Activated CD8-positive, alpha-beta memory T cell treated with anti-CD3 and anti-CD28 coated beads, Interleukin-2, amount 10 ng/mL, durations not matched to agents 7 days and 5 days (primary cell): ENCODE measurements around the gene CELA3B. TPM values are rescaled to one million over a fixed set of nuclear protein-coding genes. Genes with fewer than 3 reads are reported as not detected.
"Not testable (repeated sequence)": the region's sequence is repeated elsewhere in the genome, so short reads cannot be mapped to it uniquely, and the experiment has no call there.

Experiments used
- ATAC-seq: fragments of 150-1000 bp; cut with Tn5 transposase; one replicate; pipeline ENCODE4 v1.10.0; 2021; ENCODE audit warnings: moderate library complexity
- CTCF ChIA-PET: fragments of 350-600 bp; sonication (Branson Sonifier 250); formaldehyde crosslinking; loops from one replicate; lab custom pipeline; 2021; ENCODE audit warnings: antibody characterized with exemption; lab: Charles Lee
- DNase-seq: peaks from one replicate; pipeline ENCODE4 v3.0.0-alpha.2; 2020
- H3K27ac Mint-ChIP-seq: one replicate; pipeline ENCODE4 v1.8.0; 2021; ENCODE audit warnings: mild to moderate bottlenecking, mixed read lengths
- H3K27me3 Mint-ChIP-seq: one replicate; pipeline ENCODE4 v1.8.0; 2021; ENCODE audit warnings: mixed read lengths
- H3K36me3 Mint-ChIP-seq: one replicate; pipeline ENCODE4 v1.8.0; 2021; ENCODE audit warnings: mild to moderate bottlenecking, mixed read lengths
- H3K4me1 Mint-ChIP-seq: one replicate; pipeline ENCODE4 v1.8.0; 2021; ENCODE audit warnings: mixed read lengths
- H3K4me3 Mint-ChIP-seq: one replicate; pipeline ENCODE4 v1.8.0; 2021; ENCODE audit warnings: mild to moderate bottlenecking, moderate library complexity, mixed read lengths
- H3K9me3 Mint-ChIP-seq: one replicate; pipeline ENCODE4 v1.8.0; 2022; ENCODE audit warnings: low read depth, mixed read lengths
- total RNA-seq, 2 experiments: library from RNA; stranded (reverse); gene quantifications; one replicate each; pipeline ENCODE4 v1.2.3, GENCODE V29; 2021

Gene CELA3B
- total RNA-seq, 2 experiments from 2014 or later = not detected

- H3K9me3 Mint-ChIP-seq, CTCF ChIA-PET, H3K36me3 Mint-ChIP-seq, H3K4me1 Mint-ChIP-seq, H3K4me3 Mint-ChIP-seq, H3K27me3 Mint-ChIP-seq, H3K27ac Mint-ChIP-seq, ATAC-seq, DNase-seq: not testable (repeated sequence)
Measured at GRCh38 chr1:21997891-21998623, 21.2 kb downstream of the CELA3B start.

- DNase-seq, H3K4me3 Mint-ChIP-seq, CTCF ChIA-PET, H3K27me3 Mint-ChIP-seq, ATAC-seq, H3K4me1 Mint-ChIP-seq, H3K36me3 Mint-ChIP-seq, H3K27ac Mint-ChIP-seq, H3K9me3 Mint-ChIP-seq: not testable (repeated sequence)
Measured at GRCh38 chr1:21998624-21999294, 21.9 kb downstream of the CELA3B start.

GRCh38 chr1:21999645-22000044, 22.8 kb downstream of the CELA3B start:
- H3K27ac Mint-ChIP-seq, DNase-seq, CTCF ChIA-PET, H3K4me1 Mint-ChIP-seq, ATAC-seq, H3K36me3 Mint-ChIP-seq, H3K9me3 Mint-ChIP-seq, H3K27me3 Mint-ChIP-seq, H3K4me3 Mint-ChIP-seq: not testable (repeated sequence)

GRCh38 chr1:22001409-22001808, 24.6 kb downstream of the CELA3B start, which contains the start of gene CELA3A:
TSS of gene CELA3A (plus strand) at chr1:22001657. CDS start at chr1:22001675, 18 bp downstream.
- Mint-ChIP-seq H3K4me3 (no peak within 1 kb of the TSS), H3K4me1 (no peaks in the 10 kb centered on the region), H3K27ac (no peak within 1 kb of the TSS), H3K27me3 (no peaks in the 10 kb centered on the region), H3K9me3 (no peaks in the 10 kb centered on the region), H3K36me3 (no peaks in the 10 kb centered on the region)
- CTCF ChIA-PET = no interaction called here
- ATAC-seq (no peak), DNase-seq (no peak)

GRCh38 chr1:22002461-22002860, 25.6 kb downstream of the CELA3B start:
- not testable (repeated sequence) for ATAC-seq, H3K27me3 Mint-ChIP-seq, H3K36me3 Mint-ChIP-seq, H3K9me3 Mint-ChIP-seq, H3K27ac Mint-ChIP-seq, H3K4me3 Mint-ChIP-seq, DNase-seq, H3K4me1 Mint-ChIP-seq
- CTCF ChIA-PET = interaction anchor here (0.6 kb wide), 1 partner anchor 67 kb away, joined by 3 read pairs; no protein-coding TSS in a partner anchor

GRCh38 chr1:22002875-22003274, 26.1 kb downstream of the CELA3B start:
- ATAC-seq, DNase-seq, H3K36me3 Mint-ChIP-seq, H3K4me1 Mint-ChIP-seq, H3K4me3 Mint-ChIP-seq, H3K27ac Mint-ChIP-seq, H3K27me3 Mint-ChIP-seq, H3K9me3 Mint-ChIP-seq: not testable (repeated sequence)
- CTCF ChIA-PET = interaction anchor here (0.6 kb wide), 1 partner anchor 66 kb away, joined by 3 read pairs; no protein-coding TSS in a partner anchor

GRCh38 chr1:22003959-22004358, 27.1 kb downstream of the CELA3B start:
- not testable (repeated sequence) for H3K27me3 Mint-ChIP-seq

GRCh38 chr1:22005261-22006149, 28.7 kb downstream of the CELA3B start:
- not testable (repeated sequence) for H3K36me3 Mint-ChIP-seq, H3K27ac Mint-ChIP-seq, H3K27me3 Mint-ChIP-seq, H3K4me3 Mint-ChIP-seq, H3K9me3 Mint-ChIP-seq, H3K4me1 Mint-ChIP-seq
- ATAC-seq (peak; percentile 86), DNase-seq (peak; percentile 68)
- CTCF ChIA-PET = interaction anchor here (1.1 kb wide), 1 partner anchor 19 kb away, joined by 3 read pairs; no protein-coding TSS in a partner anchor

More at GRCh38 chr1:22003959-22004358, 27.1 kb downstream of the CELA3B start:
- H3K9me3 Mint-ChIP-seq, ATAC-seq, H3K27ac Mint-ChIP-seq, H3K36me3 Mint-ChIP-seq, CTCF ChIA-PET, DNase-seq, H3K4me3 Mint-ChIP-seq, H3K4me1 Mint-ChIP-seq: not testable (repeated sequence)

- H3K27me3 Mint-ChIP-seq, DNase-seq, H3K4me1 Mint-ChIP-seq, H3K27ac Mint-ChIP-seq, H3K36me3 Mint-ChIP-seq, H3K9me3 Mint-ChIP-seq, H3K4me3 Mint-ChIP-seq, ATAC-seq, CTCF ChIA-PET: not testable (repeated sequence)
Measured at GRCh38 chr1:22006736-22007135, 29.9 kb downstream of the CELA3B start.

- ATAC-seq, H3K27me3 Mint-ChIP-seq, H3K4me3 Mint-ChIP-seq, CTCF ChIA-PET, DNase-seq, H3K9me3 Mint-ChIP-seq, H3K4me1 Mint-ChIP-seq, H3K27ac Mint-ChIP-seq, H3K36me3 Mint-ChIP-seq: not testable (repeated sequence)
Measured at GRCh38 chr1:22007262-22007661, 30.4 kb downstream of the CELA3B start.

GRCh38 chr1:22009566-22009965, 32.7 kb downstream of the CELA3B start:
- H3K4me3 Mint-ChIP-seq, H3K36me3 Mint-ChIP-seq, H3K9me3 Mint-ChIP-seq, H3K4me1 Mint-ChIP-seq, H3K27ac Mint-ChIP-seq, H3K27me3 Mint-ChIP-seq, DNase-seq, CTCF ChIA-PET, ATAC-seq: not testable (repeated sequence)

- H3K9me3 Mint-ChIP-seq, H3K4me1 Mint-ChIP-seq, H3K27ac Mint-ChIP-seq, ATAC-seq, H3K27me3 Mint-ChIP-seq, H3K4me3 Mint-ChIP-seq, H3K36me3 Mint-ChIP-seq, DNase-seq, CTCF ChIA-PET: not testable (repeated sequence)
Measured at GRCh38 chr1:22012752-22013151, 35.9 kb downstream of the CELA3B start.

GRCh38 chr1:22014575-22015206, 37.9 kb downstream of the CELA3B start:
- not testable (repeated sequence) for H3K9me3 Mint-ChIP-seq, DNase-seq, H3K27ac Mint-ChIP-seq, H3K27me3 Mint-ChIP-seq, ATAC-seq, H3K4me3 Mint-ChIP-seq, H3K36me3 Mint-ChIP-seq
- peaks cover 13% of the 10 kb centered on the region for H3K4me1 Mint-ChIP-seq
- CTCF ChIA-PET = interaction anchor here (1.6 kb wide), 1 partner anchor 9 kb away, joined by 5 read pairs; no protein-coding TSS in a partner anchor
